Stimulated activated CD8-positive, alpha-beta memory T cell treated with anti-CD3 and anti-CD28 coated beads, Interleukin-7, amount 100 ng/mL, for 48 hours (primary cell): Measurements from ENCODE around the gene C1orf74.
A peak's percentile ranks its signal among the peaks of the same experiment; 100 is the strongest.

Experiments used
- DNase-seq, 2 donors: peaks; one replicate each; pipeline ENCODE4 v3.0.0-alpha.2; 2020; ENCODE audit warnings: low read depth in 1 of 2; ENCODE audit errors: extremely low read depth in 1 of 2

Gene C1orf74

DNA sequence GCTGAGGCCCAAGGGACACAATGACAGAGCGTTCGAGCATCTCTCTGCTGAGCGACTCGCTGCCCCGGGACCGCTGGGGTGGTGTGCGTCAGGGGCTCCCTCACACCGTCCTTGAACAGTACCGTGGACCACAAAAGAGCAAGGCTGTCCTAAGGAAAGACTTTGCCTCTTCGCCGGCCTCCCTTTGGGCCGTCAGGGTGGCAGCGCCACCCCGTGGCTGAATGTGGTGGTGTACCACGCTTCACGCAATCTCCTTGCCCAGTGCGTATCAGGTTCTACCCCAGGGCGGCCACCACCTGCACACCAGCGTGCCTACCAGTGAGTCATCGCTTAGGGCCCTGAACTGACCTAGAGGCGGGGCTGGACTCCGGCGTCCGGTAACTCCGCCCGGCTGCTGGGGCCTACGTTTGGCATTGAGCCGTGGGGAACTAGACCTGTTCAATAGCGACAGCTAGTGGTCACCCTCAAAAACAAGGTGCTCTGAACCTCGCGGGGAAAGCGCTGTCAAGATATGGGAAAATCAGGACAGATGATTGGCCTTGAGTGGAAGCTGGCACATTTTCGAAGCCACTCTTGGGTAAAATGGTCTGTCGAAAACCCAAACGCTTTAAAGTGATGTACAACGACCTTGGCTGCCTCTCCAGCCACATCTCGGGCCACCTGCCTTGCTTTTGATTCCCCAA lies 36.6 kb downstream of the C1orf74 start:
- peak; percentile 86 to 90 for DNase-seq

- no peak for DNase-seq
Observed at GRCh38 chr1:209746451-209747165, 37.8 kb downstream of the C1orf74 start.

- DNase-seq, result no peak
Observed at GRCh38 chr1:209743145-209743482, 41.2 kb downstream of the C1orf74 start.

GRCh38 chr1:209742409-209743144 lies 41.8 kb downstream of the C1orf74 start:
- no peak for DNase-seq

DNA sequence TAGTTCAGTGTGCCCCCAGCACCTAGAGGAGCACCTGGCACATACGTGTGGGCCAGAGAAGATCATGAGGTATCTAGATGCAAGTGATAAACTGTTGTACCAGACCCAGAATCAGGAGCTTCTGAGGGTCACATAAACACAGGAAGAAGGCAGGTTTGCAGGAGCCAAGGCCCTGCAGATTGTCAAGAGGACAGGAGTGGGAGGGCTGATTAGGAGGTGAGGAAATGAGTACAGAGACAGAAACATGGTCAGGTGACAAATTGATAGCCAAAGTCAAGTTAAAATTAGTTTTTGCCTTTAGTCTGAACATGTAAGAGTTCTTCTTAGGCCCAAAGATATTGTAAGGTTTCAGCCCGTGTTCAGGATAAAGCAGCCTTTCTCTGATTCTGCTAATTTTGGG lies 42.5 kb downstream of the C1orf74 start:
- no peak for DNase-seq

DNA sequence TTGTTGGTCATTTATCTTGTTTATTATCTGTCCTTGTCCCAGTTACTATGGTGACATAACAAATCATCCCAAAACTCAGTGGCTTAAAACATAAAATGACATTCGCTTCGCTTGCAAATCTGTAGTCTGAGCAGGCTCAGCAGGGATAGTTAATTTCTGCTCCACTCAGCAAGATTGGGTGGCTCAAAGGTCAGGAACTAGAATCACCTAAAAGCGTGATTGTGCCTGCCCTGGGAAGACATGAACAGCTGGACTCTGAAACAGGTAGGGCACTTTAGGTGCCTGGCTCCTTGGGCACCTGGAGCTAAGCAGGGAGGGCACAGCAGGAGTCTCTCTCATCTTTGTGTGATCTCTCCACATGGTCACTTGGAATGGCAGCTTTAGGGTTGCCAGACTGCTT lies 43.2 kb downstream of the C1orf74 start:
- DNase-seq, result no peak

- DNase-seq, result no peak
Observed at GRCh38 chr1:209738270-209738669, 46.1 kb downstream of the C1orf74 start.

DNA sequence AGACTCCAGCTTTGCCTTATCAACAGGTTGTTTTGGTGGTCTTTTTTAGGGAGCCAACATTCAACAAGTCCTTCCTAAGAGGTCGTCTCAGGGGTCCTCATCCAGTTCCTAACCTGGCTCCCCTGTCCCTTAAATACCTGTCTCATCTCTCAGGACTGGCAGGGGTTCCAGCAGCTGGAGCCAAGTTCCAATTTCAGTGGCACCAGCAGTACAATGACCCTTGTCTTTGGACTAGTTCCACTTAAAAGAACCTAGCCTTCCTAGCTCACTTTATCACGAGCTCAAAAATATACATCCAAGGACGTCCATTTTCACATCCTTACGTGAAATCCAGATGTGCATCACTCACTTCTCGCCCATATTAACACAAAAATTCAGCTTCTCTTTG lies 47.2 kb downstream of the C1orf74 start:
- no peak for DNase-seq

DNA sequence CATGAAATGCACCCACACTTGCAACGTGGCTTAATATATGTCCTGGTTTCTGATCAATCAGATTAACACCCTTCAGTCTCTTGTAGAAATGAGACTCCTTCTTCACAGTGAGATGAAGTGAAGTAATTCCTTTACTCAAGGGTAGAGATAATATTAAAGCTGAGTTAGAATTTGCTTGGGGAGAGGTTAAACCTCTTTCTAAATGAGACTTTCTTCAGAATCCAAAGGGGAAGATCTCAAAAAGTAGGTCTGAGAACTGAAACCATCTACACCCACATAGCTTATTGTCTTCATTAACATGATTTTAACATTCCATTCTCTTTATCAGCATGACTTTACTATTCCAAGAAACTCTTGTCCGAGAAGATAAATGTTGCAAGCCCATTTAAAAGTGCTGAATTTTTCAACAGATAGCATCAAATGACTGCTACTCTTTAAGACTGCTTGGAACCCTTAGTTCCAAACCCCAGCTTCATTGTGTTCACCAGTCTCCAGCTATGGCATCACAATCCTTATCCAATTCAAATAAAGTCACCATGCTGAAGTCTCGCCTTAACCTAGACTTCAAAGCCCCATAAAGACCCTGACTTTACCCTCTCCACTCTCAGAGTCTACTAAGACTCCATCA lies 47.8 kb downstream of the C1orf74 start:
- no peak for DNase-seq

DNA sequence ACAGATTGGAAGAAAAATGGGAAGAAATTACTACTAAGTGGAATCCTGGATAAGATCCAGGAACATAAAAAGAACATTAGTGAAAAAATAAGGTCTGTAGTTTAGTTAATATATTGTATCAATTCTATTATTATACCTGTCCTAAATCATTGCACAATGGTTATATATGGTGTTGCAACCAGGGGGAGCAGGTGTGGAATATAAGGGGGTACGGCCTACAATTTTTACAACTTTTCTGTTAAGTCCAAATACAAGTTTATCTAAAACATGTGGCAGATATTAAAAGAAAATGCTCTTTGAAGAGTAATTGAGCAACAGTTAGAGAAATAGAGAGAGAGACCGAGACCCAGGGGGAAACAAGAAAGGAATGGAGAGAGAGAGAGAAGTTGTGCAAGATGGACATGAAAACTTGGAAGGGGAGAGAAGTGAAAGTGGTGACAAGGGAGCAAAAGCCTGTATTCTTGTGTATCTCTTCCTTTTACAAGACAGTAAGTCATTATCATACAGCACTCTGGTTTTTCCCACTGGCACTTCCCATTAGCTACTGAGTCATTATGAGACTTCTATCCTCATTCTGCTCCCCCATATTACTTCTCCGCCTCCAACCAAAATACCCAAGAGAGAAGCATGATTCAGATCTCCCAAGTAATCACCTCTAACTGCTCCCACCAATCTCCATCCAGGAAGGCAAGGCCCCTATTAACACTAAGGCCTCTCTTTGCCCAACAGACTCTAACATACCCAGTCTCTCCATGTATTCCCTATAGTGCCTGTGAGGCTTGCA lies 50.8 kb downstream of the C1orf74 start:
- DNase-seq, result no peak

- no peak for DNase-seq
Observed at GRCh38 chr1:209732725-209733124, 51.6 kb downstream of the C1orf74 start.

GRCh38 chr1:209729436-209729835 lies 54.9 kb downstream of the C1orf74 start:
- no peak for DNase-seq
